ENCODE results near the gene CFAP46.

The CFAP46 gene

DNA sequence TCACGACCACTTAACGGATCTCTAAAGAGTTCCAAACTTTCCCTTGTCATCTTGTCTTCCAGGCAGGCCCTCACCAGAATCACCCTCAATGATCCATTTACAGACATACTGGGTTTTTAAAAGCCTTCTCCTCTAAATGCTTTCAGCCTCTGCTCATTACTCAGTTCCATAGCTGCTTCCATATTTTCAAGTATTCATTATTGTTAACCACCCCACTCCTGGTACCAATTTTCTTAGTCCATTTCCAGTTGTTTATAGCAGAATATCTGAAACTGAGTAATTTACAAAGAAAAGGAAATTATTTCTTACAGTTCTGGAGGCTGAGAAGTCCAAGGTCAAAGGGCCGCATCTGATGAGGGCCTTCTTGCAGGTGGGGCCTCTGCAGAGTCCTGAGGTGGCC lies 100.0 kb downstream of the CFAP46 start:
- TF ChIP-seq, protein P1, sequence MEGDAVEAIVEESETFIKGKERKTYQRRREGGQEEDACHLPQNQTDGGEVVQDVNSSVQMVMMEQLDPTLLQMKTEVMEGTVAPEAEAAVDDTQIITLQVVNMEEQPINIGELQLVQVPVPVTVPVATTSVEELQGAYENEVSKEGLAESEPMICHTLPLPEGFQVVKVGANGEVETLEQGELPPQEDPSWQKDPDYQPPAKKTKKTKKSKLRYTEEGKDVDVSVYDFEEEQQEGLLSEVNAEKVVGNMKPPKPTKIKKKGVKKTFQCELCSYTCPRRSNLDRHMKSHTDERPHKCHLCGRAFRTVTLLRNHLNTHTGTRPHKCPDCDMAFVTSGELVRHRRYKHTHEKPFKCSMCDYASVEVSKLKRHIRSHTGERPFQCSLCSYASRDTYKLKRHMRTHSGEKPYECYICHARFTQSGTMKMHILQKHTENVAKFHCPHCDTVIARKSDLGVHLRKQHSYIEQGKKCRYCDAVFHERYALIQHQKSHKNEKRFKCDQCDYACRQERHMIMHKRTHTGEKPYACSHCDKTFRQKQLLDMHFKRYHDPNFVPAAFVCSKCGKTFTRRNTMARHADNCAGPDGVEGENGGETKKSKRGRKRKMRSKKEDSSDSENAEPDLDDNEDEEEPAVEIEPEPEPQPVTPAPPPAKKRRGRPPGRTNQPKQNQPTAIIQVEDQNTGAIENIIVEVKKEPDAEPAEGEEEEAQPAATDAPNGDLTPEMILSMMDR (IDR thresholded peaks at IDR 0.05; ENCODE audit: low read length, missing control alignments): no peak
- no peak overlapping the region for H3K4me3 ChIP-seq (replicated peaks; ENCODE audit: low read depth, low read length)
- no peak for DNase-seq (ENCODE audit: low read depth)

DNA sequence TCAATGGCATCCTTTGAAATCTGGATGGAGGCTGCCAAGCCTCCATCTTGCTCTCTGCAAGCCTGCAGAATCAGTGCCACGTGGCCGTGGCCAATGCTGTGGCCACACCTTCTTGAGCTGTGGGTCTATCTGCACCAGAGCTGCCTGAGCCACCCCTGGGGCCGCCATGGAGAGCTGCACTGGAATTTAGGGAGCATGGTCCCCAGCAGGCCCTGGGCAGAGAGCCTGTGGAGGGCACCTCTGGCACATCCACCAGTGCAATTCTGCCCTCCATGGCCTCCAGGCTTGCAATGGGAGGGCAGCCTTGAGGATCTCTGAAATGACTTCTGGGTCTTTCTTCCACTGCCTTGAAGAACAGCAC lies 100.8 kb downstream of the CFAP46 start:
- no peak overlapping the region for H3K4me3 ChIP-seq (replicated peaks; ENCODE audit: low read depth, low read length)
- TF ChIP-seq, protein P1 (IDR thresholded peaks at IDR 0.05; ENCODE audit: low read length, missing control alignments): no peak
- no peak for DNase-seq (ENCODE audit: low read depth)

DNA sequence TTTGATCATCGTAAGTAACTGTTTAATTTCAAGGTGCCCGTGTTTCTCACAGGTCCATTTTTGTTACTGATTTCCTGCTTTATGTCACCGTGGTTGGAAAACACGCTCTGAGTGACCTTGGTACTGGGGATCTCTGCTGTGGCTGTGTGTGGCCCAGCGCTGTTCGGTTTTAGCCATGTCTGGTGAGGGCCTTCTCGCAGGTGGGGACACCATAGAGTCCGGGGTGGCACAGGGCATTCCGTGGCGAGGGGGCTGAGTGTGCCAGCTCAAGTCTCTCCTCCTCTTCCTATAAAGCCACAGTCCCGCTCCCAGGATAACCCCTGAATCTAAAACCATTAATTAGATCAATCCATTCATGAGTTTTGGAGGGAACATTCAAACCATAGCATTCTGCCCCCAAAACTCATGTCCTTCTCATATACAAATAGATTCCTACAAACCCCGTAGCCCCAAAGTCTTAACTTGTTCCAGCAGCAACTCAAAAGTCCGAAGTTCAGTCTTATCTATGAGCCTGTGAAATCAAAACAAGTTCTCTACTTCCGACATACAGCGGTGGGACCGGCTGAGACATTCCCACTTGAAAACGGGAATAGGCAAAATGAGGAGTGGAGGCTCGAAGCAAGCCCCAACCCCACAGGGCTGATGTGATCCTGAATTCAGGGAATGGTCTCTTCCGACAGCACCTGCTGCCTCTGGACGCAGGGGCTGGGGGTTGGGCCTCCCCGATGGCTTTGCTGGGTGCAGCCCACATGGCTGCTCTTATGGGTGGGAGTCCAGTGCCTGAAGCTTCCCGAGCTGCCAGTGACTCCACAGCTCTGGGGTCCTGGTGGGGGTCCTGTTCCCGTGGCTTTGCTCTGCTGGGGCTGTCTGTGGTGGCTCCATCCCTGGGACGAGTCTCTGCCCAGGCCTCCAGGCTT lies 101.4 kb downstream of the CFAP46 start:
- no peak for DNase-seq (ENCODE audit: low read depth)
- TF ChIP-seq, protein P1 (IDR thresholded peaks at IDR 0.05; ENCODE audit: low read length, missing control alignments): no peak
- no peak overlapping the region for H3K4me3 ChIP-seq (replicated peaks; ENCODE audit: low read depth, low read length)

DNA sequence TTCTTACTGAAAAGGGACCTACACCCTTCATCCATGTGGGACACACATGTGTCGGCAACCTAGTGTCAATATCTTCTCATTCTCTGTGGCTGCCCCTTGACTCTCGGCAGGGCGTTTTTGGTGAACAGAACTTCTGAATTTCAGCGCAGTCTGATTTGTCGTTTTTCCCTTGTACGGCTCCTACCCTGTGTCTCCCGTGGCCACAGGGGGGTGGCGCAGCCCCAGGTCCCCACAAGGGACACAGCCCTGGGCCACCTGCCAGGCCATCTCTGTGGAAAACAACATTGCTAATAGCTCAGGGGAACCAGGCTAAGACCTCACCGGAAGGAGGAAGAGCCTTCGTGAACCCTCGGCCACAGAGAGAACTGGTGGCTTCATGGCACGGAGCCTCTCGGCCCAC lies 103.3 kb downstream of the CFAP46 start:
- H3K4me3 ChIP-seq (replicated peaks; ENCODE audit: low read depth, low read length): no peak overlapping the region
- no peak for DNase-seq (ENCODE audit: low read depth)
- TF ChIP-seq, protein P1 (IDR thresholded peaks at IDR 0.05; ENCODE audit: low read length, missing control alignments): no peak

DNA sequence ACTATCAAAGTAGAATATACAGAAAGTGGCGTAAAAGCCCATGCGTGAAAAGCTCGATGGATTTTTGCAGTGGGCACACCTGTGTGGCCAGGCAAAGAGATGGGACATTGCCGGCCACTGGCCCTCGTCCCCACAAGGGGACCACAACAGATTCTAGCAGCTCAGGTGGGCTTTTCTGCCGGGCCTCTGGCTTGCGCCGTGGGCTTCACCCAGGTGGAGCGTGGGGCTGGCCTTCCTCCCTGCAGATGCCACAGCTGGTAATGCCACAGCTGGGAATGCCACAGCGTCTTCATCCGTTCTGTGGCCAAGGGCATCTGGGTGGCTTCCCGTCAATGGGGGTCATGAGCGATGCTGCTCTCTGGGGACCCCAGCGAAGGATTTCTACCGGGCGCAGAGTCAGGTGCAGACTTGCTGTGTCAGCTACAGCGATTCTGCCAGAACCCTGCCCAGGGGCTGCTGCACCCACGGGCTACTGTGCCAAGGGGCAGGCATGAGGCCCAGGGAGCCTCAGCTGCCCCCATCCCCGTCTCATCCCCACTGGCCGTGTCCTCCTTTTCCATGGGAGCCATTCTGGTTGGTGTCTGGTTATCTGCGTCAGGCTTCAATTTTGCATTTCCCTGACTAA lies 103.9 kb downstream of the CFAP46 start:
- DNase-seq (ENCODE audit: low read depth): no peak

DNA sequence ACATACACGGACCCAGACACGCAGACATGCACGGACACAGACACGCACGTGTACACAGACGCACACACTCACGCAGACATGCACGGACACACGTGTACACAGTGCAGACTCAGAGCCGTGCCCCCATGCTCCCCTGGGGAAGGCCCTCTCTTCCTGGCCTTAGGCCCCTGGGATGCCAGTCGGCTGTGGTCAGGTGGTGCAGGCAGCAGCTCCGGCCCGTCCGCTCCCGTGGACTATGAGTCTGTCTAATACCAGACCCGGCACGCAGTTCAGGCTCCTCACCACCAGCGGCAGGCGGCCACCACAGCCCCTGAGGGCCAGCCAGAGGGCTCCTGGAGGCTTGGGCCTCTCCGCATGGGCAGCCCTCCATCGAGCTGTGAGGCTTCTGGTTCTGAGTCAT lies 104.5 kb downstream of the CFAP46 start:
- TF ChIP-seq, protein P1 (IDR thresholded peaks at IDR 0.05; ENCODE audit: low read length, missing control alignments): no peak
- no peak overlapping the region for H3K4me3 ChIP-seq (replicated peaks; ENCODE audit: low read depth, low read length)
- no peak for DNase-seq (ENCODE audit: low read depth)

More for the DNA sequence above, 103.9 kb downstream of the CFAP46 start:
- TF ChIP-seq, protein P1 (IDR thresholded peaks at IDR 0.05; ENCODE audit: low read length, missing control alignments): no peak
- H3K4me3 ChIP-seq (replicated peaks; ENCODE audit: low read depth, low read length): no peak overlapping the region

Measured in fibroblast of pulmonary artery (primary cell).